Immature natural killer cell (primary cell): Measurements from ENCODE around the gene OR4D2. TPM values are rescaled to one million over a fixed set of nuclear protein-coding genes. Genes with fewer than 3 reads are reported as not detected.

Experiments
- DNase-seq, 3 donors: peaks; one replicate each; pipeline ENCODE4 v3.0.0; 2022; ENCODE audit warnings: mixed read lengths in 1 of 3
- H3K27ac Mint-ChIP-seq, 6 donors: one replicate each; pipeline ENCODE4 v1.8.0; 2020; ENCODE audit warnings: mixed read lengths in 6 of 6, mild to moderate bottlenecking in 5 of 6, inconsistent platforms in 4 of 6, moderate library complexity in 3 of 6
- H3K27me3 Mint-ChIP-seq, 3 donors: one replicate each; pipeline ENCODE4 v1.8.0; 2020 to 2021; ENCODE audit warnings: low read depth in 3 of 3, mild to moderate bottlenecking in 3 of 3, mixed read lengths in 3 of 3, moderate library complexity in 3 of 3, inconsistent platforms in 1 of 3
- H3K36me3 Mint-ChIP-seq, 3 donors: one replicate each; pipeline ENCODE4 v1.8.0; 2020; ENCODE audit warnings: mixed read lengths in 3 of 3, inconsistent platforms in 2 of 3, mild to moderate bottlenecking in 2 of 3
- H3K4me1 Mint-ChIP-seq, 2 donors: one replicate each; pipeline ENCODE4 v1.8.0; 2020; ENCODE audit warnings: inconsistent platforms in 2 of 2, mild to moderate bottlenecking in 2 of 2, mixed read lengths in 2 of 2, moderate library complexity in 1 of 2
- H3K4me3 Mint-ChIP-seq, 5 donors: one replicate each; pipeline ENCODE4 v1.8.0; 2020; ENCODE audit warnings: mild to moderate bottlenecking in 5 of 5, mixed read lengths in 5 of 5, inconsistent platforms in 3 of 5, moderate library complexity in 3 of 5
- H3K9me3 Mint-ChIP-seq, 6 donors: one replicate each; pipeline ENCODE4 v1.8.0; 2020; ENCODE audit warnings: mild to moderate bottlenecking in 6 of 6, mixed read lengths in 6 of 6, inconsistent platforms in 4 of 6, moderate library complexity in 3 of 6
- polyA plus RNA-seq, 3 donors: library from polyadenylated mRNA; unstranded; fragments of 300-500 nt; fragmentation: Illumina TruSeq; gene quantifications; one replicate each; pipeline ENCODE4 v1.2.3, GENCODE V29; 2021

The OR4D2 gene
- polyA plus RNA-seq, 3 donors from 2014 or later: 0.11 TPM; not detected in 2

GRCh38 chr17:58150394-58150793 lies 16.4 kb upstream of the OR4D2 start:
- no peak overlapping the region for H3K4me3 Mint-ChIP-seq
- peaks cover 5 to 19% (median 15%) of the 10 kb centered on the region in 6 donors for H3K9me3 Mint-ChIP-seq
- H3K27ac Mint-ChIP-seq: peak overlapping the region in 2 of 6 donors; percentile 22 to 38
- peaks cover 43 to 48% of the 10 kb centered on the region in 2 donors for H3K4me1 Mint-ChIP-seq
- peaks cover 17 to 25% (median 19%) of the 10 kb centered on the region in 3 donors for H3K36me3 Mint-ChIP-seq
- DNase-seq: no peak
- peaks cover 3 to 8% (median 6%) of the 10 kb centered on the region in 3 donors for H3K27me3 Mint-ChIP-seq

- Mint-ChIP-seq H3K36me3 (peaks cover 0 to 5% (median 0%) of the 10 kb centered on the region in 3 donors), H3K9me3 (peaks cover 0 to 5% (median 0%) of the 10 kb centered on the region in 6 donors), H3K4me1 (peaks cover 66 to 75% of the 10 kb centered on the region in 2 donors), H3K27ac (peak overlapping the region; percentile 83 to 96 (median 90)), H3K27me3 (peaks cover 6 to 12% (median 8%) of the 10 kb centered on the region in 3 donors), H3K4me3 (peak overlapping the region; percentile 64 to 80 (median 77))
- peak; percentile 74 to 80 (median 75) for DNase-seq
These were observed 13.7 kb upstream of the OR4D2 start for GRCh38 chr17:58153046-58153445.

GRCh38 chr17:58153671-58154070 lies 13.1 kb upstream of the OR4D2 start:
- H3K36me3 Mint-ChIP-seq: peaks cover 0 to 5% (median 0%) of the 10 kb centered on the region in 3 donors

GRCh38 chr17:58156839-58157803 lies 9.7 kb upstream of the OR4D2 start:
- Mint-ChIP-seq H3K27me3 (peaks cover 4 to 12% (median 5%) of the 10 kb centered on the region in 3 donors), H3K36me3 (peaks cover 0 to 8% (median 5%) of the 10 kb centered on the region in 3 donors), H3K9me3 (peaks cover 0 to 10% (median 0%) of the 10 kb centered on the region in 6 donors), H3K27ac (peak overlapping the region; percentile 87 to 97 (median 95)), H3K4me3 (peak overlapping the region; percentile 91 to 96 (median 93)), H3K4me1 (peaks cover 60 to 82% of the 10 kb centered on the region in 2 donors)
- DNase-seq: peak; percentile 72 to 75 (median 74)

More at GRCh38 chr17:58153671-58154070, 13.1 kb upstream of the OR4D2 start:
- Mint-ChIP-seq H3K4me1 (peaks cover 69 to 81% of the 10 kb centered on the region in 2 donors), H3K9me3 (peaks cover 0 to 5% (median 0%) of the 10 kb centered on the region in 6 donors), H3K4me3 (peak overlapping the region; percentile 64 to 80 (median 77)), H3K27ac (peak overlapping the region; percentile 83 to 96 (median 90)), H3K27me3 (peaks cover 6 to 12% (median 6%) of the 10 kb centered on the region in 3 donors)
- no peak for DNase-seq

GRCh38 chr17:58158181-58158580 lies 8.6 kb upstream of the OR4D2 start:
- peak overlapping the region in 2 of 5 donors; percentile 38 to 46 for H3K4me3 Mint-ChIP-seq
- H3K9me3 Mint-ChIP-seq: peaks cover 0 to 8% (median 0%) of the 10 kb centered on the region in 6 donors
- no peak for DNase-seq
- H3K4me1 Mint-ChIP-seq: peaks cover 50 to 72% of the 10 kb centered on the region in 2 donors
- peaks cover 0 to 8% (median 5%) of the 10 kb centered on the region in 3 donors for H3K36me3 Mint-ChIP-seq
- H3K27me3 Mint-ChIP-seq: peaks cover 4 to 10% (median 4%) of the 10 kb centered on the region in 3 donors
- peak overlapping the region in 1 of 6 donors; percentile 87 for H3K27ac Mint-ChIP-seq

GRCh38 chr17:58161566-58161965 lies 5.2 kb upstream of the OR4D2 start:
- Mint-ChIP-seq H3K27ac (no peak overlapping the region), H3K4me3 (no peak overlapping the region), H3K9me3 (peaks cover 0 to 5% (median 0%) of the 10 kb centered on the region in 6 donors), H3K36me3 (peaks cover 0 to 9% (median 3%) of the 10 kb centered on the region in 3 donors), H3K27me3 (peaks cover 2 to 12% (median 4%) of the 10 kb centered on the region in 3 donors), H3K4me1 (peaks cover 17 to 38% of the 10 kb centered on the region in 2 donors)
- no peak for DNase-seq

GRCh38 chr17:58165981-58166380 lies 801 bp upstream of the OR4D2 start:
- Mint-ChIP-seq H3K36me3 (peaks cover 0 to 14% (median 0%) of the 10 kb centered on the region in 3 donors), H3K4me3 (no peak overlapping the region), H3K4me1 (peaks cover 27 to 29% of the 10 kb centered on the region in 2 donors), H3K27me3 (peaks cover 5 to 6% (median 5%) of the 10 kb centered on the region in 3 donors), H3K27ac (no peak overlapping the region), H3K9me3 (no peaks in the 10 kb centered on the region)
- DNase-seq: no peak

GRCh38 chr17:58170622-58171021 lies 3.8 kb downstream of the OR4D2 start:
- peak in 1 of 3 donors; percentile 7 for DNase-seq
- Mint-ChIP-seq H3K27ac (peak overlapping the region; percentile 72 to 89 (median 84)), H3K9me3 (no peaks in the 10 kb centered on the region), H3K4me3 (peak overlapping the region; percentile 49 to 85 (median 72)), H3K27me3 (peaks cover 2 to 8% (median 5%) of the 10 kb centered on the region in 3 donors), H3K4me1 (peaks cover 45% of the 10 kb centered on the region in 2 donors), H3K36me3 (peaks cover 0 to 11% (median 0%) of the 10 kb centered on the region in 3 donors)

- Mint-ChIP-seq H3K4me1 (peaks cover 43 to 45% of the 10 kb centered on the region in 2 donors), H3K4me3 (peak overlapping the region in 3 of 5 donors; percentile 44 to 68 (median 55)), H3K27me3 (peaks cover 0 to 9% (median 3%) of the 10 kb centered on the region in 3 donors), H3K36me3 (peaks cover 0 to 4% (median 0%) of the 10 kb centered on the region in 3 donors), H3K9me3 (no peaks in the 10 kb centered on the region), H3K27ac (peak overlapping the region in 5 of 6 donors; percentile 47 to 85 (median 72))
- peak; percentile 44 to 61 (median 58) for DNase-seq
These were observed 5.7 kb downstream of the OR4D2 start for GRCh38 chr17:58172369-58173071.

GRCh38 chr17:58174871-58175270 lies 8.1 kb downstream of the OR4D2 start:
- Mint-ChIP-seq H3K27ac (peak overlapping the region in 1 of 6 donors; percentile 35), H3K4me1 (peaks cover 26 to 29% of the 10 kb centered on the region in 2 donors), H3K4me3 (no peak overlapping the region), H3K9me3 (no peaks in the 10 kb centered on the region), H3K27me3 (peaks cover 0 to 8% (median 1%) of the 10 kb centered on the region in 3 donors), H3K36me3 (no peaks in the 10 kb centered on the region)
- no peak for DNase-seq

GRCh38 chr17:58176200-58176599 lies 9.4 kb downstream of the OR4D2 start:
- Mint-ChIP-seq H3K4me3 (no peak overlapping the region), H3K27me3 (peaks cover 0 to 10% (median 1%) of the 10 kb centered on the region in 3 donors), H3K36me3 (no peaks in the 10 kb centered on the region), H3K27ac (no peak overlapping the region), H3K4me1 (peaks cover 15 to 16% of the 10 kb centered on the region in 2 donors), H3K9me3 (no peaks in the 10 kb centered on the region)
- no peak for DNase-seq

- no peaks in the 10 kb centered on the region for H3K36me3 Mint-ChIP-seq
- H3K9me3 Mint-ChIP-seq: no peaks in the 10 kb centered on the region
- peaks cover 0 to 3% of the 10 kb centered on the region in 2 donors for H3K4me1 Mint-ChIP-seq
- peak overlapping the region in 1 of 6 donors; percentile 56 for H3K27ac Mint-ChIP-seq
- no peak overlapping the region for H3K4me3 Mint-ChIP-seq
- peaks cover 0 to 5% (median 5%) of the 10 kb centered on the region in 3 donors for H3K27me3 Mint-ChIP-seq
- no peak for DNase-seq
These were observed 15.0 kb downstream of the OR4D2 start for GRCh38 chr17:58181796-58182195.

- no peaks in the 10 kb centered on the region for H3K36me3 Mint-ChIP-seq
- peaks cover 0 to 3% of the 10 kb centered on the region in 2 donors for H3K4me1 Mint-ChIP-seq
- peaks cover under 1 to 9% (median 2%) of the 10 kb centered on the region in 3 donors for H3K27me3 Mint-ChIP-seq
- no peak overlapping the region for H3K4me3 Mint-ChIP-seq
- no peak overlapping the region for H3K27ac Mint-ChIP-seq
- no peaks in the 10 kb centered on the region for H3K9me3 Mint-ChIP-seq
- DNase-seq: no peak
These were observed 16.7 kb downstream of the OR4D2 start for GRCh38 chr17:58183514-58183913.
